Measurements from ENCODE around the gene HGFAC. TPM values are rescaled to one million over a fixed set of nuclear protein-coding genes. Genes with fewer than 3 reads are reported as not detected.

HGFAC gene
- total and polyA plus RNA-seq, 2 experiments from 2014 or later: 0.87 to 1.7 TPM

DNA sequence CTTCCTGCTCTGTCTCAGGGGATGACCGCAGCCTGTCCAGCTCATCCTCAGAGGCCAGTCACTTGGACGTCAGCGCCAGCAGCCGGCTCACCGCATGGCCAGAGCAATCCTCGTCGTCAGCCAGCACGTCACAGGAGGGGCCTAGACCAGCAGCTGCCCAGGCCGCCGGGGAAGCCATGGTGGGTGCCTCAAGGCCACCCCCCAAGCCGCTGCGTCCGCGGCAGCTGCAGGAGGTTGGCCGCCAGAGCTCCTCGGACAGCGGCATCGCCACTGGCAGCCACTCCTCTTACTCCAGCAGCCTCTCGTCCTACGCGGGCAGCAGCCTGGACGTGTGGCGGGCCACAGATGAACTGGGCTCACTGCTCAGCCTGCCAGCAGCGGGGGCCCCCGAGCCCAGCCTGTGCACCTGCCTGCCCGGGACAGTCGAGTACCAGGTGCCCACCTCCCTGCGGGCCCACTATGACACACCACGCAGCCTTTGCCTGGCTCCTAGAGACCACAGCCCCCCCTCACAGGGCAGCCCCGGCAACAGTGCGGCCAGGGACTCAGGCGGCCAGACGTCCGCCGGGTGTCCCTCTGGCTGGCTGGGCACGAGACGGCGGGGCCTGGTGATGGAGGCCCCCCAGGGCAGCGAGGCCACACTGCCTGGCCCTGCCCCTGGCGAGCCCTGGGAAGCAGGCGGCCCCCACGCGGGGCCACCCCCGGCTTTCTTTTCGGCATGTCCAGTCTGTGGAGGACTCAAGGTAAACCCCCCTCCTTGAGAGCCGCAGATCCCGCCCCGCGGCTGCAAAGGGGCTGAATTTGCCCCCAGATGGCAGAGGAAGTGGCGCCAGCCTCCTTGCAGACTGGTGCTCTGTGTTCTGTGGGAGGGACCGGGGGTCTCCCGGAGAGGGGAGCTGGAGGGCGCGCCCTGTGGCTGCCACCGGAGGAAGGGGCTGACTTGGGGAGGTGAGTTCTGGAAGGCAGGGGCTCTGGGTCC, 51.3 kb downstream of the HGFAC start:
- no peaks in the 10 kb centered on the region for H3K9me3 ChIP-seq (ENCODE audit: low read depth)
- WGBS (ENCODE audit: low lambda C conversion rate, missing lambda C conversion rate): 92% methylated on average over 52 of the region's 55 CpGs
- no peaks in the 10 kb centered on the region for H3K79me2 ChIP-seq
- DNase-seq (ENCODE audit: low spot score): no peak
- H3K4me1 ChIP-seq (ENCODE audit: insufficient read depth): peaks cover 10% of the 10 kb centered on the region
- H3K36me3 ChIP-seq (replicated peaks; ENCODE audit: insufficient read depth, low read depth): no peaks in the 10 kb centered on the region
- H3K27ac ChIP-seq: no peak overlapping the region
- H3K27me3 ChIP-seq: peaks cover 18% of the 10 kb centered on the region
- H4K20me1 ChIP-seq (ENCODE audit: insufficient read depth, poor library complexity, severe bottlenecking): peaks cover 3% of the 10 kb centered on the region
- no peaks in the 10 kb centered on the region for H3K9me2 ChIP-seq (replicated peaks; ENCODE audit: insufficient read depth)
- no peak overlapping the region for H3K4me3 ChIP-seq
- H3K4me2 ChIP-seq: no peak overlapping the region
- no peak for TF ChIP-seq EZH2 (IDR thresholded peaks at IDR 0.05; ENCODE audit: borderline replicate concordance)
- TF ChIP-seq, protein P1, sequence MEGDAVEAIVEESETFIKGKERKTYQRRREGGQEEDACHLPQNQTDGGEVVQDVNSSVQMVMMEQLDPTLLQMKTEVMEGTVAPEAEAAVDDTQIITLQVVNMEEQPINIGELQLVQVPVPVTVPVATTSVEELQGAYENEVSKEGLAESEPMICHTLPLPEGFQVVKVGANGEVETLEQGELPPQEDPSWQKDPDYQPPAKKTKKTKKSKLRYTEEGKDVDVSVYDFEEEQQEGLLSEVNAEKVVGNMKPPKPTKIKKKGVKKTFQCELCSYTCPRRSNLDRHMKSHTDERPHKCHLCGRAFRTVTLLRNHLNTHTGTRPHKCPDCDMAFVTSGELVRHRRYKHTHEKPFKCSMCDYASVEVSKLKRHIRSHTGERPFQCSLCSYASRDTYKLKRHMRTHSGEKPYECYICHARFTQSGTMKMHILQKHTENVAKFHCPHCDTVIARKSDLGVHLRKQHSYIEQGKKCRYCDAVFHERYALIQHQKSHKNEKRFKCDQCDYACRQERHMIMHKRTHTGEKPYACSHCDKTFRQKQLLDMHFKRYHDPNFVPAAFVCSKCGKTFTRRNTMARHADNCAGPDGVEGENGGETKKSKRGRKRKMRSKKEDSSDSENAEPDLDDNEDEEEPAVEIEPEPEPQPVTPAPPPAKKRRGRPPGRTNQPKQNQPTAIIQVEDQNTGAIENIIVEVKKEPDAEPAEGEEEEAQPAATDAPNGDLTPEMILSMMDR (IDR thresholded peaks at IDR 0.05; ENCODE audit: poor library complexity): no peak
- TF ChIP-seq EZH2phosphoT487 (IDR thresholded peaks at IDR 0.05; ENCODE audit: low read depth, severe bottlenecking, unreplicated experiment): no peak
- no peak overlapping the region for H2AFZ ChIP-seq

DNA sequence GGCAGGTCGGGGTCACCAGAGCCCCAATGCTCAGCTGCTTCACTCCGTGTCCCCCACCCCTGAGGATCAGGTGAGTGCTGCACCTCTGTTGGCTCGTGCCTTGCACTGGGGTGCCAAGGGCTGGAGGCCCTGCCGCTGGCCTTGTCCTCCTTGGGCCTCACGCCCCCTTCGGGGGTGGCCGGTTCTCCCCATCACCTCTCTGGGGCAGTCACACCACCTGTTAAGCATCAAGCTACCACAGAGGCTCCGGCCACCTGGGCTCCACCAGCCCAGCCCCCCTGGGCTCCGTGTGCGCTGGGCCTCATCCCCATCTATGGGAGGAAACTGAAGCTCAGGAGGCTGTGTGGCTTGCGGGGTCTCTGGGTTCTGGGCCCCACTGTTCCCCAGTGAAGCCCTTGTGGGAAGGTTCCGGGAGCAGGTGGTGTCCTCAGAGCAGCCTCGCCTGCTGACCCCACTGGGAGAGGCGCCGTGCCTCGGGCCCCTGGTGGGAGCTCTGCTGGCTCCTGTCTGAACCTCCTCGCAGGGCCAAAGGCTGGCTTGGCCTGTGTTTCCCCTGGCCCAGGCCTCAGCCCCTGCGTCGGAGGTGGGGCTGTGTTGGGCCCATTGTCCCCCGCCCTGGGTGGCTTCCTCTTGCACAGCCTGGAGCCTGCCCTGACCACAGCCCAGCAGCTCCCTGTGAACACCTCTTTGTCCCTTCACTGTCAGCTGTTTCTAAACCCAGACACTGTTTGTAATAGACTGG, 52.1 kb downstream of the HGFAC start:
- Histone ChIP-seq H3K27me3 (peaks cover 18% of the 10 kb centered on the region), H3K27ac (no peak overlapping the region)

DNA sequence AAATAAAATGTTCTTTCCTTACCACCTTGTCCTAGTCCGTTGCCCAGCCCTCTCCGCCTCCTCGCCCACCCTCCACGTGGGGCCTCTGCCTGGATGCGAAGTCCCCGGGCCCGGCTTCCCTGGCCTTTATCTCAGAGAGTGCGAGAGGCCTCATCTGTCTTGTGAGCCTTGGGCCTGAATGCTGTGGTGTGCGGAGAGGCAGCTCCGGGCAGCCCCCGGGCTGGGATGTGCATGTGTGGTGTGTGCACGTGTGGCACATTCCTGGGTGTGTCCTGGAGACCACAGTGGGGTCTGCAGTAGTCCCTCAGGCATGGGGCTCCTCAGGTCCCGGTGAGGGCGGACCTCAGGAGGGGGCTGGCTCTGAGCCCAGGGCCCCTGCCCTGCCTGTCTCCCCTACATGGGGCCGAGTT, 52.7 kb downstream of the HGFAC start:
- H3K4me2 ChIP-seq: no peak overlapping the region
- no peaks in the 10 kb centered on the region for H3K9me3 ChIP-seq (ENCODE audit: low read depth)
- H4K20me1 ChIP-seq (ENCODE audit: insufficient read depth, poor library complexity, severe bottlenecking): peaks cover 3% of the 10 kb centered on the region
- H3K27ac ChIP-seq: no peak overlapping the region
- WGBS (ENCODE audit: low lambda C conversion rate, missing lambda C conversion rate): 42% methylated on average over 15 of the region's 15 CpGs
- no peaks in the 10 kb centered on the region for H3K9me2 ChIP-seq (replicated peaks; ENCODE audit: insufficient read depth)
- no peak overlapping the region for H2AFZ ChIP-seq
- no peak overlapping the region for H3K4me3 ChIP-seq
- peaks cover 18% of the 10 kb centered on the region for H3K27me3 ChIP-seq
- TF ChIP-seq EZH2 (IDR thresholded peaks at IDR 0.05; ENCODE audit: borderline replicate concordance): no peak
- no peak for DNase-seq (ENCODE audit: low spot score)
- peaks cover 10% of the 10 kb centered on the region for H3K4me1 ChIP-seq (ENCODE audit: insufficient read depth)
- H3K79me2 ChIP-seq: no peaks in the 10 kb centered on the region
- no peaks in the 10 kb centered on the region for H3K36me3 ChIP-seq (replicated peaks; ENCODE audit: insufficient read depth, low read depth)

More for the DNA sequence above, 52.1 kb downstream of the HGFAC start:
- H3K79me2 ChIP-seq: no peaks in the 10 kb centered on the region
- no peak overlapping the region for H3K4me3 ChIP-seq
- H3K9me3 ChIP-seq (ENCODE audit: low read depth): no peaks in the 10 kb centered on the region
- 80% methylated on average over 18 of the region's 20 CpGs for WGBS (ENCODE audit: low lambda C conversion rate, missing lambda C conversion rate)
- TF ChIP-seq EZH2 (IDR thresholded peaks at IDR 0.05; ENCODE audit: borderline replicate concordance) (no peak), EZH2phosphoT487 (IDR thresholded peaks at IDR 0.05; ENCODE audit: low read depth, severe bottlenecking, unreplicated experiment) (no peak)
- TF ChIP-seq, protein P1 (IDR thresholded peaks at IDR 0.05; ENCODE audit: poor library complexity): no peak
- no peaks in the 10 kb centered on the region for H3K36me3 ChIP-seq (replicated peaks; ENCODE audit: insufficient read depth, low read depth)
- peaks cover 10% of the 10 kb centered on the region for H3K4me1 ChIP-seq (ENCODE audit: insufficient read depth)
- H3K9me2 ChIP-seq (replicated peaks; ENCODE audit: insufficient read depth): no peaks in the 10 kb centered on the region
- no peak for DNase-seq (ENCODE audit: low spot score)
- peaks cover 3% of the 10 kb centered on the region for H4K20me1 ChIP-seq (ENCODE audit: insufficient read depth, poor library complexity, severe bottlenecking)
- no peak overlapping the region for H2AFZ ChIP-seq
- H3K4me2 ChIP-seq: no peak overlapping the region

All from hepatocyte (in vitro differentiated cells).